ENCODE data around the gene ANXA6.

Gene ANXA6

DNA sequence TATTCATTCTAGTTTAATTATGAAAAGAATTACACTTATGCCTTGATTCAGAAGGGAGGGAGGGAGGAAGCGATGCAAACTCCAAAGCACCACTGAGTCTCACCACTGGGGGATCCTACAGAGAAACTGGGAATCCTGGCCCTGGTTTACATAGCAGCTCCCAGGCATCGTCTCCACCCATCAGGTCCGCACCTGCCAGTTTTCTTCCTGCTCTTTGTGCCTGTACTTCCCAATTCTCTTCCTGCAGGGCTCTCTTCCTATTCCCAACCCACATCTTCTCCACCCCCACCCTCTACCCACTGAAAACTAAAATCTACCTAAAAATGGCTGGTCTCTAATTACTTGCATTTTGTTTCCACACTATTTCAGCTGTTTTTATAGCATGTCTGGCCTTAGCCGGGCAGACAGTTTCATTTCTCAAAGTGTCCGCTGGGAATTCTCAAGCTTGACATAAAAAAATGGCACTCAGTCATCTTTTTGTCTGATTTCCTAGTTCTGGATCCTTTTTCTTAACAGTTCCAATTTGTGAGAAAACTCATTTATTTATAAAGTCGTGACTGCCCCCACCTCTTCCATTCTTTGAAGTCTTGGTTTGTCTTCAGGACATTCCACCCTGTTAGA, 75.2 kb downstream of the ANXA6 start:
- no peak for ATAC-seq

DNA sequence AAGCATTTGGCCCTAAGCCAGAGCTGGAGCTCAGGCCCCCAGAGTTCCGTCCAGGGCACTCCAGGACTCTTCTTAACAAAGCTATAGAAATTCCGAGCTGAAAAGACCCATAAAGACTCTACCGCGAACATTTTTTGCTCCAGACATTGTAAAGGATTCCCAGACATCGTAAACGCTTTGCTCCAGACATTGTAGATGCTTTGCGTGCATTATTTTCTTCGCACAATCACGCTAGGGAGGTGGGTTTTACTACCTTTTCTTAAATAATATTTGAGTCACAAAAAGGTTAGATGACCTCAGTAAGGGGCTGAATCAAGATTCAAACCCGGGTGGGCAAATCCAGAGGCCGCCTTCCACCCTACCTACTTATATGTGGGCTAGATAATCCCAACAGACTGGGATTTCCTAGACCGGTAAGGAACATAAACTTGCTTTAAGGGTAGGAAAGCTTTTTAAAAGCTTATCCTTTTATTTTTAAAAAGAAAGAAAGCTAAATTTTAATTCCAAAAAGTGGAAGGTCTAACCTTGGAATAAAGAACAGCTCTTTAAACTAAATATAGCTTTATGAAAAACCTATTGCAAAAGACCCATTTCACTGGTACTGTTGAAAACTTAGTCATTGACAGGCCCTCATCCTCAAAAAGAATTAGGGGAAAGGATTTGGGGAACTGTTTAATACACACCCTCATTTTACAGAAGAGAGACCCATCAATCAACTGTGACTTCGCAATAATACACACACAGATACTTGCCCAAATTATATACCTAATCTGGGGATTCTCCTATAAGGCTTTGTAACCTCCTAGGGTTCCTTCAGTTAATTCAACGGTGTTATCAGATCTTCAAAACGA, 75.9 kb downstream of the ANXA6 start:
- Mint-ChIP-seq H3K27me3 (no peaks in the 10 kb centered on the region), H3K4me3 (peak overlapping the region; percentile 85), H3K9me3 (no peaks in the 10 kb centered on the region), H3K27ac (peak overlapping the region; percentile 88), H3K36me3 (peaks cover 73% of the 10 kb centered on the region), H3K4me1 (peaks cover 81% of the 10 kb centered on the region)
- ATAC-seq = no peak

More for the DNA sequence above, 75.2 kb downstream of the ANXA6 start:
- Mint-ChIP-seq H3K4me3 (peak overlapping the region; percentile 85), H3K4me1 (peaks cover 81% of the 10 kb centered on the region), H3K9me3 (no peaks in the 10 kb centered on the region), H3K27me3 (no peaks in the 10 kb centered on the region), H3K27ac (peak overlapping the region; percentile 81), H3K36me3 (peaks cover 67% of the 10 kb centered on the region)

DNA sequence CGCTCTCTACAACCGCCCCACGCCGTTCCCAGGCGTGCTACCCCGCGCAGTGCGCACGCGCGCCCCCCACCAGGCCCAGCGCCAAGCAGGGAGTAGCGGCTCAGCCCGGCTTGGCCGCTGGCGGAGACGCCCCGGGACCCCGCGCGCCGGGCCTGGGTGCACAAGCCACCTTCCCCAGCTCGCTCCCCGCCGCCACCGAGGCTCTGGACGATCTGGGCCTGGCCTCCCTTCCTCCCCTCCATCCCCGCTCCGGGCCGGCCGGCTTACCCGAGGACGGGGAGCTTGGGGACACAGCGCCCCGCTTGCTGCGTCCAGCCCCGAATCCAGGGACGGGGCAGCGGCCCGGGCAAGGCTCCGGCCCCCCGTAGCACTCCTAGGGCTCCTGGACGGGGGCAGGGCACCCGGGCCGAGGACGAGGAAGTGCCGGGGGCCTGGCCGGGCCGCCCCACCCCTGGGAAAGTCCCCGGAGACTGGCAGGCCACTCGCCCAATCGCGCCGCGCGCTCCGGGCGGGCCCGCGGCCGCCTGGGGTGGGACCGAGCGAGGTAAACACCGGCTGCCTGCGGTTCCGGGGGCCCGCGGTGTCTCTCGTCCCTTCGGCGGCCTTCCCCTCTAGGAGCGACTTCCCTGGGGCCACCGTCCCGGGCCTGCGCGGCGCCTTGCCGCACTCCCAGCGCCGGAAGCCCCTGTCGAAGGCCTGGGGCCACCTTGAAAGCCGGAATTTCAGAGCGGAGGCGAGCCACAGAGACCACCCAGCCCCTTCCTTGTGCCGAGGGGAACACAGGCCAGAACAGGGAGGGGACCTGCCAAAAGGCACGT, 76.8 kb downstream of the ANXA6 start, which contains the start of gene TNIP1:
TSS of gene TNIP1 (minus strand) at position 422 of the 818 bp plus-strand sequence. CDS start 15,939 bp downstream, outside the sequence.
- H3K27ac Mint-ChIP-seq = peak within 1 kb of the TSS; percentile 88
- H3K4me3 Mint-ChIP-seq = peak within 1 kb of the TSS; percentile 85
- H3K4me1 Mint-ChIP-seq = peaks cover 83% of the 10 kb centered on the region
- H3K27me3 Mint-ChIP-seq = no peaks in the 10 kb centered on the region
- H3K9me3 Mint-ChIP-seq = no peaks in the 10 kb centered on the region
- peaks cover 75% of the 10 kb centered on the region for H3K36me3 Mint-ChIP-seq
- ATAC-seq = peak; percentile 94

DNA sequence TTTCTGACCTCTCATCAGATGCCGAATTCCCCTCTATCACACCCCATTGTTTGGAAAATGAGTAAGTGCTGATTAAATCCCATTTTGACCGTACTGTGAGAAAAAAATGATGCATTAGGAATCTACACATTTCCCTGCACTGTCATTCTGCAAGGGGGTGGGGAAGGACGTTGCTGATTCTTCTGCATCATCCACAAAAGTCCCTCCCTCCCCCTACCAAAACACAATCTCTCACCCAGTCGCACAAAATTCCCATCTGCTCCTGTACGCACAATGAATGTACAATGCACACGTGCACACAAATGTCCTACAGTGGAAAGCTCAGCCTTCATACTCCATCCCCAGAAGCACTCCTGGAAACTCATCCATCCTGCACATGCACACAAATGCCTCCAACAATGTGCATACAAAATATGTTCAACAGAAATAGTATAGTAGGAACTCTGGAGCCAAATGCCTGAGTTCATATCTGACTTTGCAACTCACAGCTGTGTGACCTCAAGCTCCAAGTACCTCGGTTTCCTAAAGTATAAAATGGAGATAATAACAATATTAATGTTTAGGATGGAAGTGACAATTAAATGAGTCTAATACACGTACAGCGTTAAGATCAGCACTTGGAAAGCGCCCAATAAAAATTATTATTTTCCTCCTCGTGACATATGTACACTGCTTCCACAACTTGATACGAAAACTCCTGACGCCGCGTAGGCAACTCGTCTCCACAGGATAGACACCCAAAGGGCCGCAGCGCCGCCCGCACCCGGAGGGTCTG, 77.6 kb downstream of the ANXA6 start:
- H3K27ac Mint-ChIP-seq = peak overlapping the region; percentile 88
- no peaks in the 10 kb centered on the region for H3K27me3 Mint-ChIP-seq
- H3K36me3 Mint-ChIP-seq = peaks cover 75% of the 10 kb centered on the region
- no peaks in the 10 kb centered on the region for H3K9me3 Mint-ChIP-seq
- no peak for ATAC-seq
- H3K4me1 Mint-ChIP-seq = peaks cover 83% of the 10 kb centered on the region
- peak overlapping the region; percentile 85 for H3K4me3 Mint-ChIP-seq

DNA sequence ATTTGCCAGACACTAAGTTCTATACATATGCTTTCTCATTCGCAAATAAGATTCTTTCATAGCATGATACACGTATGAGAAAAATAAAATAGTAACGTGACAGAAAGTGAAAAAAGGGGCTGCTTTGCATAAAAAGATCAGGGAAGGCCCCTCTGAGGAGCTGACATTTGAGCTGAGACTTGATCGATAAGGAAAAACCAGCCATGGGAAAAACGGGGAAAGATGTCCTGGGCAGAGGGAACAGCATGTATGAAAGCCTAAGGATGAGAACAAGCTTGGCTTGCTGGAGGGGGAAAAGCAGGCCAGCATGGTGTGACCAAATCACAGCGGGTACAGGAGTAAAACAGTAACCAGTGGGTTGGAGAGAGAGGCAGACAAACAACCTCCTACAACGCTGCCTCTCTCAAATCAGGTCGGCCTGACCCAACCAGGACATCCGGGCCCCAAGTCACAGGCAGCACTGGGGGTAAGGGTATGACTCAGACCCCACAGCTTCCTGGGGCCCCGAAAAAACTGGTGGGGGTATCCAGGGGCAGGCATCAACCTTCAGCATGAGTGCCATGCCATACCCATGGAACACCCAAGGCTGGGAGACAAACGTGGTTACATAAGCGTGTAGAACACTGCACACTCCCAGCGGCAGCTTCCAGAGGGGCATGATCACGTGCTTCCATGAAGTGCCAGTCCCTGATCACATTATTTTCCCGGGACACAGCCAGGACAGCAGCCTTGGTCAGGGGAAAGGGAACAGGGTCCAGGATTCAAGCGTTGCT, 78.9 kb downstream of the ANXA6 start:
- H3K9me3 Mint-ChIP-seq = no peaks in the 10 kb centered on the region
- H3K4me3 Mint-ChIP-seq = peak overlapping the region; percentile 85
- H3K27ac Mint-ChIP-seq = peak overlapping the region; percentile 88
- peaks cover 81% of the 10 kb centered on the region for H3K4me1 Mint-ChIP-seq
- H3K27me3 Mint-ChIP-seq = no peaks in the 10 kb centered on the region
- peak; percentile 73 for ATAC-seq
- H3K36me3 Mint-ChIP-seq = peaks cover 74% of the 10 kb centered on the region

DNA sequence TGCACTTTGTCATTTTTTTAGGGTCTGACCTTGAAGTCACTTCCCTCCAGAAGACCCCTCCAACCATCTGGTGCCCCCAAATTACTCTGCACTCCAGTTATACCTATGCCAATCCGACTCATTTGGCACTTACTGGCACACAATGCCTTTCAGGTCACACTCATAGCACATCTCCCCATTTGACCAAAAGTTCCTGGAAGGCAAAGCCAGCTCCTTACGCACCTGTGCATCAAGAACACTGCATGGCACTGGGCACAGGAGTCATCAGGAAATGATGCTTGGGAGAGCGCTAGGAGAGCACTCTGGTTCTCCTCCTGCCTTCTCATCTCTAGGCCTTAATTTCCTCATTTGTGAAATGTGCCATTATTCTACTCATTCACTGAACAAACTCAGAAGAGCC, 79.6 kb downstream of the ANXA6 start:
- Mint-ChIP-seq H3K9me3 (no peaks in the 10 kb centered on the region), H3K4me3 (peak overlapping the region; percentile 85), H3K36me3 (peaks cover 80% of the 10 kb centered on the region), H3K27me3 (no peaks in the 10 kb centered on the region), H3K27ac (peak overlapping the region; percentile 88), H3K4me1 (peaks cover 81% of the 10 kb centered on the region)
- ATAC-seq = no peak

DNA sequence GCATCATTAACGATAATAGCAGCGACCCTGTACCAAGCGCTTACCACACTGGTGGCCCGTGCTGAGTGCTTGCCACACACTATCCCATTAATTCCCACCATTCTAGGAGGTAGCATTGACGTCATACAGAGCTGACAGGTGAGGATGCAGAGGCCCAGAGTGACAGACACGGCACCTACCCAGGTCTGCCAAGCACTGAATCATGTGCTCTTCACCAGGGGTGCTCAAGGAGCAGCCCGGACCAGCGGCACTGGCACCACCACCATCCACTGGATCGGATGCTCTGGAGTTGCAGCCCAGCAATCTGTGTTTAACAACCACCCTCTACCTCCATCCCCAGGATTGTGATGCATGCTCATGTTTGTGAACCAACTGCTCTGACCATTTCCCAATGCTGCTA, 80.2 kb downstream of the ANXA6 start:
- ATAC-seq = no peak

DNA sequence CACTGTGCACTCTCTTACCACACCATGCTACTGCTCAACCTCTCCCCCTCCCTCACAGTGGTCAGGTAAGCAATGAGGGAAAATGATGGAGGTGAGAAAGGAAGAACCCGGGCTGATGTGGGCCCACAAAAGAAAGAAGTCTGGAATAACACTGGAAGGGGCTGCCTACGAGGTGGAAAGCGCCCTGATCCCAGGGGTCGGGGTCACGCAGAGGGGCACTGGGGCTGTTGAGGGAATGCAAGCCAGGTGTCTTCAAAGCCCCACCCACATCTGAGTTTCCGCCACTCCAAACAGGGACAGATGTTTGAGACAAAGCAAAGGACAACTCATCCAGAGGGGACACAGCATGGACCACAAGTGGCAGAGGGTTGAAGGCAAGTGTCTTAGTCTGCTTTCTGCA, 81.0 kb downstream of the ANXA6 start:
- ATAC-seq = no peak
- peak overlapping the region; percentile 85 for H3K4me3 Mint-ChIP-seq
- peaks cover 85% of the 10 kb centered on the region for H3K4me1 Mint-ChIP-seq
- no peaks in the 10 kb centered on the region for H3K9me3 Mint-ChIP-seq
- peak overlapping the region; percentile 88 for H3K27ac Mint-ChIP-seq
- H3K27me3 Mint-ChIP-seq = no peaks in the 10 kb centered on the region
- peaks cover 85% of the 10 kb centered on the region for H3K36me3 Mint-ChIP-seq

More for the DNA sequence above, 80.2 kb downstream of the ANXA6 start:
- peaks cover 81% of the 10 kb centered on the region for H3K4me1 Mint-ChIP-seq
- peak overlapping the region; percentile 85 for H3K4me3 Mint-ChIP-seq
- peaks cover 80% of the 10 kb centered on the region for H3K36me3 Mint-ChIP-seq
- peak overlapping the region; percentile 88 for H3K27ac Mint-ChIP-seq
- H3K9me3 Mint-ChIP-seq = no peaks in the 10 kb centered on the region
- H3K27me3 Mint-ChIP-seq = no peaks in the 10 kb centered on the region

DNA sequence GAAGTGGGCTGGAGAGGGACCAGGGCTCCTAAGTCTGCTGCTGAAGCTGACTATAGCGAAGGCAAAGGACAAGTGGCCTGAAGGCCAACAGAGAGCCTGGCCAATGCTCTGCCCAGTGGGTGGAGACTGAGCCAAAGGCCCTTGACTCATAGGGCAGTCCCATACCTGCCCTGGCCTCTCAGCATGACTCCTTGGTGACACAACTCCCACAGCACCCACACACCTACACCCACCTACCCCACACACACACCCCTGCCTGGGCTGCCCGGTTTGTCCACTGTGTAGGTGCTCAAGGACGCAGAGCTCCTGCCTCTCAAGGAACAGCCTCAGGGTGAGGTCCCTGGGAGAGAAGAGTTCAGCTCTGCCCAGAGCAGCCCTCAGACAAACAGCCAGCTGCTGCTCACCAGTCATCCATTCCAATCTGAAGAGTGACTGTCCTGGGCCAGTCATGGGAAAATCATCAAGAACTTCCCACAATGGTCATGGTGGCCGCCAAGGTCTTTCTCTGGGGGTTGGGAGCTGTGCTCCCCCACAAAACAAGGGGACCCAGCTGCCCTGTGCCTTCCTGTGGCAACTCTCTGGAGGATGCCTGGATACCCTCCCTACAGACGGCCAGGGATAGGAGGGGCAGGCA, 81.8 kb downstream of the ANXA6 start:
- H3K9me3 Mint-ChIP-seq = no peaks in the 10 kb centered on the region
- H3K4me3 Mint-ChIP-seq = peak overlapping the region; percentile 85
- peaks cover 93% of the 10 kb centered on the region for H3K4me1 Mint-ChIP-seq
- ATAC-seq = no peak
- peak overlapping the region; percentile 88 for H3K27ac Mint-ChIP-seq
- no peaks in the 10 kb centered on the region for H3K27me3 Mint-ChIP-seq
- H3K36me3 Mint-ChIP-seq = peaks cover 92% of the 10 kb centered on the region

DNA sequence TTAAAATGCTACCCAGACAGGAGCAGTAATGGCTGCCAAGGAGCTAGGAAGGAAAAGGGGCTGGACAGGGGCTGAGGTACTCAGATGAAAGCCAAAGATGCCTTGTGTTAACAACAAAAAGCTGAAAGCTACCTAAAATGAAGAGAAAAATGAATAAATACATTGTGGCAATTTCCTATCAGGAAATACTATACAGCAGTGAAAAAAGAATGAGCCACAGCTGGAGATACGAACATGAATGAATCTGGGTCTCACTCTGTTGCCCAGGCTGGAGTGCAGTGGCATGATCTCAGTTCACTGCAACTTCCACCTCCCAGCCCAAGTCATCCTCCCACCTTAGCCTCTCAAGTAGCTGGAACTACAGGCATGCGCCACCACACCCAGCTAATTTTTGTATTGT, 83.0 kb downstream of the ANXA6 start:
- H3K27me3 Mint-ChIP-seq = no peaks in the 10 kb centered on the region
- no peak for ATAC-seq
- peaks cover 99% of the 10 kb centered on the region for H3K4me1 Mint-ChIP-seq
- H3K4me3 Mint-ChIP-seq = peak overlapping the region; percentile 55
- H3K9me3 Mint-ChIP-seq = no peaks in the 10 kb centered on the region
- peaks cover 87% of the 10 kb centered on the region for H3K36me3 Mint-ChIP-seq
- H3K27ac Mint-ChIP-seq = peak overlapping the region; percentile 88

DNA sequence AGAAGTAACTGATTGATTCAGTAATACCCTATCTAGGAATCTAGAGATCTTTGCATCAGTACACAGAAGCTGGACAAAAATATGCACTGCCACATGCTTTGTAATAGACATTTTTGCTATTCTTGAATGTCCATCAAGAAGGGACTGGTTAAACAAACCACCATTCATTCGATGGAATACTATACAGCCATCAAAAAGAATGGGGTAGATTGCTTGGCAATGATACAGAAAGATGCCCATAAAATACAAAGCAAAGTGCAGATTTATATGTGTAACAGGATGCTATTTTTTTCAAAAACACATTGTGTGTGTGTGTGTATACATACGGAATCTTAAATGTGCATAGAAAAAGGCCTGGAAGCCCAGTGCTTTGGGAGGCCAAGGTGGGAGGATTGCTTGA, 84.3 kb downstream of the ANXA6 start:
- H3K9me3 Mint-ChIP-seq = no peaks in the 10 kb centered on the region
- H3K27ac Mint-ChIP-seq = peak overlapping the region; percentile 88
- H3K36me3 Mint-ChIP-seq = peaks cover 78% of the 10 kb centered on the region
- peaks cover 99% of the 10 kb centered on the region for H3K4me1 Mint-ChIP-seq
- H3K4me3 Mint-ChIP-seq = peak overlapping the region; percentile 37
- no peak for ATAC-seq
- no peaks in the 10 kb centered on the region for H3K27me3 Mint-ChIP-seq

DNA sequence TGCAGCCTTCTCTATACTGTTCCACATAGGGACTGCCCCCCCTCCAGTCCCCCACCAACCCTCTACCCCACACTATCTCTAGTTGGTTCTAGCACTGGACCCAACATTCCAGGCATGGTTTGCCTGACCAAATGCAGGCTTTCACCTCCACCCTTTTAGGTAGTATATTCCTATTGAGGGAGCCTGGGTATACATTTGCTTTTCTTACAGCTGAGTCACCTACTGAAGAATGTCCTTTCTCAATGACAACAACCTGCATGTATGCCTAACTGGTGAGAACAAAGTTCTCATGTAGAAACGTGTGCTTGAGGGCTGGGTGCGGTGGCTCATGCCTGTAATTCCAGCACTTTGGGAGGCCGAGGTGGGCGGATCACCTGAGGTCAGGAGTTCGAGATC, 85.0 kb downstream of the ANXA6 start:
- Mint-ChIP-seq H3K27ac (peak overlapping the region; percentile 88), H3K4me3 (peak overlapping the region; percentile 23), H3K36me3 (peaks cover 77% of the 10 kb centered on the region), H3K9me3 (no peaks in the 10 kb centered on the region), H3K4me1 (peaks cover 99% of the 10 kb centered on the region), H3K27me3 (no peaks in the 10 kb centered on the region)
- no peak for ATAC-seq

DNA sequence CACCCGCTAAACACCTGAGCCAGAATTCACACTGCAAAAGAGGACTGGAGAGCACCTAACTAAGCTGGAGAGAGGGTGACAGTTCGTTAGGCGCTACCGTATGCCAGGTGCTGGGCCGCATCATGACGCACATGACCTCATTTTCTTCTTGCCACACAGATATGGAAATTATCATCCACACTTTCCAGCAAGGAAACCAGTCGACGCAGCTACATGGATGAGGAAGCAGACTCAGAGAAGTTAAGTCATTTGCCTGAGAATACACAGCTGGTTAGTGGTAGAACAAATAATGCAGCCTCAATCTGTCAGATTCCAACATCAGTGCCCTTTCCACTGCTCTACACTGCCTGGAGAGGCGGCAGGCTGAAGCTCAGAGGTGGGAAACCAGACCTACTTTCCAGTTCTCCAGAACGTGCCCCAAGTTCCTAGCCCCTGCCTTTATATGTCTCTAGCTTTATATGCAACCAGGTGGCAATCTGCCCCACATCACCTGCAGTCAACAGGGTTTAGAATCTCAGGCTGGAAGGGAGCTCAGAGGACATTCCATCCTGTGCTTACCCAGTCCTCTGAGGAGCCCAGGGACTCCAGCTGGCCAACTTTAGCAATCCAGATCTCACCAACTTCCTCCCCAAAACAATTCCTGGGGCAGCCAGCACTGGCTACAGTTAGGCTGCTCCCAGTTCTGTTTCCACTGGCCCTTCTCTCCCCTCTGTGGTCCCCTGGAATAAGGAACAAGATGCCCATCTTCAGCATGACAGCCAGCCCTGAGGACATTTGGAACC, 85.5 kb downstream of the ANXA6 start:
- peaks cover 77% of the 10 kb centered on the region for H3K36me3 Mint-ChIP-seq
- H3K4me1 Mint-ChIP-seq = peaks cover 99% of the 10 kb centered on the region
- H3K9me3 Mint-ChIP-seq = no peaks in the 10 kb centered on the region
- no peaks in the 10 kb centered on the region for H3K27me3 Mint-ChIP-seq
- H3K4me3 Mint-ChIP-seq = peak overlapping the region; percentile 59
- no peak for ATAC-seq
- peak overlapping the region; percentile 88 for H3K27ac Mint-ChIP-seq

All from stimulated activated memory B cell treated with anti-CD40 and anti-IgM and Interleukin-4, amounts not matched to agents 10 μg/mL and 1 μg/mL and 100 μg/mL, for 72 hours (primary cell).